Adrenal gland (tissue), 12 donors: ENCODE measurements around the gene YIPF3. TPM values are rescaled to one million over a fixed set of nuclear protein-coding genes. Genes with fewer than 3 reads are reported as not detected.
A peak's percentile ranks its signal among the peaks of the same experiment; 100 is the strongest.

Experiments
- DNase-seq, 7 donors: peaks; one replicate each; pipeline ENCODE4 v3.0.0-alpha.2; 2019 to 2020
- H3K27ac ChIP-seq, 5 donors: fragments of 200-600 bp; sonication (generic) in 4 of 5; 1 replicate in 3 of 5; 2 replicates in 2 of 5; pipeline versions ENCODE4 v1.5.1 to v1.8.0; 2016 to 2020; ENCODE audit warnings: mild to moderate bottlenecking in 1 of 5
- H3K27me3 ChIP-seq: fragments of 200-600 bp; 2 replicates; pipeline ENCODE4 v1.8.0; 2021
- H3K36me3 ChIP-seq, 2 donors: fragments of 200-600 bp; replicated peaks in 1 of 2; 1 replicate in 1 of 2; 2 replicates in 1 of 2; pipeline versions ENCODE4 v1.5.1 to v1.8.0; 2018 to 2022
- H3K4me1 ChIP-seq, 2 donors: fragments of 200-600 bp; replicated peaks in 1 of 2; 1 replicate in 1 of 2; 2 replicates in 1 of 2; pipeline versions ENCODE4 v1.5.1 to v1.8.0; 2018 to 2021
- H3K4me3 ChIP-seq, 4 donors: fragments of 200-600 bp; sonication (generic) in 3 of 4; one replicate each; pipeline ENCODE4 v1.5.1; 2016 to 2018
- H3K9me3 ChIP-seq, 3 donors: fragments of 200-600 bp; sonication (generic) in 1 of 3; replicated peaks in 1 of 3; 1 replicate in 2 of 3; 2 replicates in 1 of 3; pipeline versions ENCODE4 v1.5.1 to v1.8.0; 2016 to 2021
- CTCF ChIP-seq, 6 experiments: fragments of 450-650 bp in 4 of 6; fragments of 200-600 bp in 2 of 6; sonication (generic) in 1 of 6; IDR thresholded peaks; 1 replicate in 5 of 6; 2 replicates in 1 of 6; pipeline versions ENCODE4 v1.5.1 to v1.8.0; 2016 to 2021; ENCODE audit warnings: antibody characterized with exemption in 6 of 6, mild to moderate bottlenecking in 2 of 6, moderate library complexity in 1 of 6
- POLR2A ChIP-seq, 2 donors: fragments of 450-650 bp; IDR thresholded peaks; one replicate each; pipeline ENCODE4 v1.6.1; 2017; ENCODE audit warnings: antibody characterized with exemption in 2 of 2, mild to moderate bottlenecking in 2 of 2, moderate library complexity in 1 of 2
- WGBS, 4 donors: extraction: QIAGEN DNeasy Blood & Tissue Kit in 2 of 4; methylation state at CpG; one replicate each; pipeline versions ENCODE4 v1.1.5 to v1.1.7; 2013 to 2017; 5-methylcytosine and 5-hydroxymethylcytosine counted together
- intact Hi-C, 2 donors: fragments of 100-400 bp; cut with DNase I; formaldehyde crosslinking; loops; one replicate each; pipeline versions ENCODE4 v1.14.1 to v1.15.0; 2022 to 2023
- polyA plus RNA-seq, 3 donors: library from polyadenylated mRNA; stranded (reverse); fragments of 200-250 nt in 2 of 3; fragments of 350-450 nt in 1 of 3; fragmentation: Illumina TruSeq in 1 of 3; extraction: RNeasy Lipid Tissue Mini Kit (QIAGEN cat#74804) in 1 of 3; gene quantifications; one replicate each; pipeline ENCODE4 v1.2.3, GENCODE V29; 2013 to 2014
- total RNA-seq, 9 donors: library from RNA; depleted of rRNA in 4 of 9; stranded (reverse); fragments of >200 nt in 4 of 9; fragments of 120-200 nt in 1 of 9; fragmentation: NEBNext Ultra II Directional in 1 of 9; extraction: Animal tissue kit (Norgen Biotek cat#: 25700) in 1 of 9; gene quantifications; one replicate each; pipeline versions ENCODE4 v1.1.0 to v1.2.4, GENCODE V29; 2013 to 2023
- donor health status: healthy with polysubstance abuse.
- donor health status: Bipolar disorder and iron deficiency.
- donor health status: DM: yes; HTN: yes; CAD: no.
- donor health status: DM: no; HTN: no; CAD: no.
- donor health status: DM: no; HTN: no; CAD: no.
- donor health status: DM: yes; HTN: yes; CAD: no.

Gene YIPF3
- total and polyA plus RNA-seq, 12 donors, result 78.1 to 271 (median 148) TPM

GRCh38 chr6:43478008-43478372, 38.7 kb downstream of the YIPF3 start:
- Histone ChIP-seq H3K4me3 (peak overlapping the region; percentile 18 to 92 (median 72)), H3K36me3 (no peaks in the 10 kb centered on the region), H3K4me1 (peaks cover 11 to 36% of the 10 kb centered on the region in 2 donors), H3K9me3 (no peaks in the 10 kb centered on the region), H3K27me3 (no peaks in the 10 kb centered on the region), H3K27ac (peak overlapping the region in 4 of 5 donors; percentile 56 to 86 (median 82))
- intact Hi-C loops, result no loop called here
- 15 to 17% (median 17%) methylated on average over 3 of the region's 3 CpGs for WGBS, 4 donors
- TF ChIP-seq POLR2A (IDR thresholded peaks at IDR 0.05) (no peak), CTCF (IDR thresholded peaks at IDR 0.05) (no peak)
- DNase-seq, result no peak

GRCh38 chr6:43477235-43478007, 39.3 kb downstream of the YIPF3 start, which contains the start of gene TJAP1:
Gene TJAP1, plus strand, starts transcription at chr6:43477570. Its CDS starts 21,432 bp downstream, at chr6:43499002.
- H3K9me3 ChIP-seq, result no peaks in the 10 kb centered on the region
- 1% methylated on average over 22 to 34 of the region's 34 CpGs for WGBS, 4 donors
- peak within 1 kb of the TSS; percentile 18 to 92 (median 72) for H3K4me3 ChIP-seq
- peaks cover 11 to 36% of the 10 kb centered on the region in 2 donors for H3K4me1 ChIP-seq
- H3K27ac ChIP-seq, result peak within 1 kb of the TSS in 4 of 5 donors; percentile 56 to 86 (median 82)
- peak; percentile 89 to 97 (median 95) for DNase-seq
- TF ChIP-seq POLR2A (IDR thresholded peaks at IDR 0.05) (peak; percentile 73 to 78), CTCF (IDR thresholded peaks at IDR 0.05) (no peak)
- no peaks in the 10 kb centered on the region for H3K27me3 ChIP-seq
- H3K36me3 ChIP-seq, result no peaks in the 10 kb centered on the region
- intact Hi-C loops, result no loop called here

GRCh38 chr6:43476746-43477145, 40.0 kb downstream of the YIPF3 start:
- H3K4me3 ChIP-seq, result peak overlapping the region in 1 of 4 donors; percentile 92
- no peaks in the 10 kb centered on the region for H3K36me3 ChIP-seq
- no peak for DNase-seq
- peak overlapping the region in 3 of 5 donors; percentile 21 to 86 (median 54) for H3K27ac ChIP-seq
- H3K4me1 ChIP-seq, result peaks cover 11 to 34% of the 10 kb centered on the region in 2 donors
- TF ChIP-seq POLR2A (IDR thresholded peaks at IDR 0.05), result no peak
- TF ChIP-seq CTCF (IDR thresholded peaks at IDR 0.05), result no peak
- intact Hi-C loops, result no loop called here
- H3K9me3 ChIP-seq, result no peaks in the 10 kb centered on the region
- WGBS, 4 donors, result 17 to 22% (median 18%) methylated on average over 2 of the region's 2 CpGs
- H3K27me3 ChIP-seq, result no peaks in the 10 kb centered on the region

GRCh38 chr6:43475516-43475915, 41.2 kb downstream of the YIPF3 start:
- 68 to 80% (median 77%) methylated on average over 6 of the region's 6 CpGs for WGBS, 4 donors
- intact Hi-C loops, result no loop called here
- Histone ChIP-seq H3K36me3 (no peaks in the 10 kb centered on the region), H3K27ac (no peak overlapping the region), H3K4me3 (no peak overlapping the region), H3K4me1 (peaks cover 7 to 22% of the 10 kb centered on the region in 2 donors), H3K27me3 (no peaks in the 10 kb centered on the region), H3K9me3 (no peaks in the 10 kb centered on the region)
- DNase-seq, result no peak
- no peak for TF ChIP-seq POLR2A (IDR thresholded peaks at IDR 0.05)
- TF ChIP-seq CTCF (IDR thresholded peaks at IDR 0.05), result no peak
